Placental pericyte (primary cell): ENCODE measurements around the gene NRDE2. TPM values are rescaled to one million over a fixed set of nuclear protein-coding genes. Genes with fewer than 3 reads are reported as not detected.

Experiments used
- total RNA-seq: library from RNA; depleted of rRNA; stranded (reverse); fragments of >200 nt; gene quantifications from 2 replicates; pipeline ENCODE4 v1.2.3, GENCODE V29; 2012

The NRDE2 gene
- total RNA-seq, result 9.0 and 17.9 TPM in 2 replicates

DNA sequence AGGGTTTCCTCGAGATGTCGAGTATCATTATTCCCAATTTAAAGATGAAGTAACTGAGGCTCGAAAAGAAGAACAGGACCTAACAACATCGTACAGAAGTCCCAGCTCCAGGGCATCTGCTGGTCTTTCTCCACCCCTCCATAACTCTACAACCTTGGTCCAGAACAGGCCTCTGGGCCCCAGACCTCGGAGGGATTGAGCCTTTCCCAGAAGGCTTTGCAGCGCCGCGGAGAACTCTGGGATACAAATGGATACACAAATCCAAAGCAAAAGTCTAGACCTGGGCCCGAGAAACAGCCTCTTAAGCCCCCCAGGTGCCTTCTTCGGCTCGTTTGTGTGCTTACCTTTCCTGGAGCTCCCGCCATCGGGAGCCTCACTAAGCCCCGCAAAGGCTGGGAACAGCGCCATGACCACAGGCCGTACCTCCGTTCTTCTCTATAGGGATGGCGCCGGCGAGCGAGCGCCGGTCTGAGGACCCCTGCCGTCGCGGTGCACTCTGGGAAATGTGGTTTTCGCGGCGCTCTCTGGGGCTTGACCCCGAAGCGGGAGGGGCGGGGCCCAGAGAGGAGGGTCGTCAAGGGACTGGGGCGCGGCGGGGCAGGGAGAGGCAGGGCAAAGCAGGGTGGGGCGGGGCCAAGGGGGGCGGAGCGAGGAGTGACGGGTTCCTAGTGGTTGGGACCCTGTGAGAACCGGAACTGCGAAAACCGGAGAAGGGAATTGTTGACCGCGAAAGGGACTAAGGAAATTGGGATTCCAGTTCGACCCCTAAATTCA is at the start of gene NRDE2:
NRDE2 (minus strand) TSS at position 445 of the 774 bp plus-strand sequence; CDS start at position 408, 37 bp downstream.

GRCh38 chr14:90256354-90257131 is 75.2 kb downstream of the NRDE2 start, which contains the start of gene PSMC1:
Gene PSMC1, plus strand, starts transcription at chr14:90256553. Its CDS starts 45 bp downstream, at chr14:90256598.

Other genes starting within 250 kb of the NRDE2 start
- gene PSMC1, start 75.4 kb downstream of the NRDE2 start, total RNA-seq, result 126 and 179 TPM in 2 replicates
- 139 and 456 TPM in 2 replicates for gene CALM1, start 65.1 kb upstream of the NRDE2 start, total RNA-seq